ENCODE measurements around the gene TRABD2B.

TRABD2B gene

GRCh38 chr1:47795102-47795501 is 202.1 kb downstream of the TRABD2B start:
- Histone ChIP-seq H3K4me3 (ENCODE audit: insufficient read depth, low read length, poor library complexity, severe bottlenecking) (no peak overlapping the region), H4K20me1 (ENCODE audit: low read depth, low read length) (no peaks in the 10 kb centered on the region), H3K9me3 (ENCODE audit: insufficient read depth, low read length) (no peaks in the 10 kb centered on the region), H3F3A (ENCODE audit: insufficient read depth) (no peaks in the 10 kb centered on the region), H3K27me3 (ENCODE audit: low read length) (no peaks in the 10 kb centered on the region), H3K27ac (ENCODE audit: low read depth, low read length) (no peak overlapping the region), H3K9ac (ENCODE audit: low read length) (no peak overlapping the region), H3K79me2 (ENCODE audit: insufficient read depth, low read length) (no peaks in the 10 kb centered on the region), H3K9me2 (replicated peaks; ENCODE audit: insufficient read depth, low read length) (no peaks in the 10 kb centered on the region), H3K36me3 (ENCODE audit: low read length) (no peaks in the 10 kb centered on the region), H3K4me2 (ENCODE audit: low read depth, low read length, poor library complexity, severe bottlenecking) (no peak overlapping the region), H2AFZ (ENCODE audit: low read depth, low read length, severe bottlenecking) (no peak overlapping the region)
- TF ChIP-seq EZH2phosphoT487 (conservative IDR thresholded peaks at IDR 0.05; ENCODE audit: low read length): no peak
- TF ChIP-seq, protein P1, sequence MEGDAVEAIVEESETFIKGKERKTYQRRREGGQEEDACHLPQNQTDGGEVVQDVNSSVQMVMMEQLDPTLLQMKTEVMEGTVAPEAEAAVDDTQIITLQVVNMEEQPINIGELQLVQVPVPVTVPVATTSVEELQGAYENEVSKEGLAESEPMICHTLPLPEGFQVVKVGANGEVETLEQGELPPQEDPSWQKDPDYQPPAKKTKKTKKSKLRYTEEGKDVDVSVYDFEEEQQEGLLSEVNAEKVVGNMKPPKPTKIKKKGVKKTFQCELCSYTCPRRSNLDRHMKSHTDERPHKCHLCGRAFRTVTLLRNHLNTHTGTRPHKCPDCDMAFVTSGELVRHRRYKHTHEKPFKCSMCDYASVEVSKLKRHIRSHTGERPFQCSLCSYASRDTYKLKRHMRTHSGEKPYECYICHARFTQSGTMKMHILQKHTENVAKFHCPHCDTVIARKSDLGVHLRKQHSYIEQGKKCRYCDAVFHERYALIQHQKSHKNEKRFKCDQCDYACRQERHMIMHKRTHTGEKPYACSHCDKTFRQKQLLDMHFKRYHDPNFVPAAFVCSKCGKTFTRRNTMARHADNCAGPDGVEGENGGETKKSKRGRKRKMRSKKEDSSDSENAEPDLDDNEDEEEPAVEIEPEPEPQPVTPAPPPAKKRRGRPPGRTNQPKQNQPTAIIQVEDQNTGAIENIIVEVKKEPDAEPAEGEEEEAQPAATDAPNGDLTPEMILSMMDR (IDR thresholded peaks at IDR 0.05; ENCODE audit: insufficient read depth, low read length, poor library complexity, severe bottlenecking): no peak

DNA sequence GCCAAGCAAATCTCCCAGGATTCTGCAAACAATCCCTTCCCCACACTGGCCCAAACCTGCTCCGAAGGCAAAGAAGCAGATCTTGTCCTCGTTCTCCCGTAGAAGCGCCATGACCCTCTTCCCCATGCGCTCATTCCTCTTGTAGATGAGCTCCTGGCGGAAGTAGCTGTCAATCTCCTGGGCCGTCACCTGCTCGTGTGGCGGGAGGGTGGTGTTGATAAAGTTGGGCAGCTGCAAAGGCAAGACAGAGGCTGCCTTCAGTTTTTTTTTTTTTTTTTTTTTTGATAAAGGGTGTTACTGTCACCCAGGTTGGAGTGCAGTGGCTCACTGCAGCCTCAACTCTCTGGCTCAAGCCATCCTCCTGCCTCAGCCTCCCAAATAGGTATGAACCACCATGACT is 202.7 kb downstream of the TRABD2B start:
- H3K79me2 ChIP-seq (ENCODE audit: insufficient read depth, low read length): no peaks in the 10 kb centered on the region
- H3K9me2 ChIP-seq (replicated peaks; ENCODE audit: insufficient read depth, low read length): no peaks in the 10 kb centered on the region
- H3K27ac ChIP-seq (ENCODE audit: low read depth, low read length): no peak overlapping the region
- H3K9me3 ChIP-seq (ENCODE audit: insufficient read depth, low read length): no peaks in the 10 kb centered on the region
- H3K9ac ChIP-seq (ENCODE audit: low read length): no peak overlapping the region
- no peak overlapping the region for H2AFZ ChIP-seq (ENCODE audit: low read depth, low read length, severe bottlenecking)
- no peak overlapping the region for H3K4me2 ChIP-seq (ENCODE audit: low read depth, low read length, poor library complexity, severe bottlenecking)
- H3K4me3 ChIP-seq (ENCODE audit: insufficient read depth, low read length, poor library complexity, severe bottlenecking): no peak overlapping the region
- no peaks in the 10 kb centered on the region for H3F3A ChIP-seq (ENCODE audit: insufficient read depth)
- H4K20me1 ChIP-seq (ENCODE audit: low read depth, low read length): no peaks in the 10 kb centered on the region
- TF ChIP-seq, protein P1 (IDR thresholded peaks at IDR 0.05; ENCODE audit: insufficient read depth, low read length, poor library complexity, severe bottlenecking): no peak
- no peak for TF ChIP-seq EZH2phosphoT487 (conservative IDR thresholded peaks at IDR 0.05; ENCODE audit: low read length)
- no peaks in the 10 kb centered on the region for H3K27me3 ChIP-seq (ENCODE audit: low read length)
- H3K36me3 ChIP-seq (ENCODE audit: low read length): no peaks in the 10 kb centered on the region

DNA sequence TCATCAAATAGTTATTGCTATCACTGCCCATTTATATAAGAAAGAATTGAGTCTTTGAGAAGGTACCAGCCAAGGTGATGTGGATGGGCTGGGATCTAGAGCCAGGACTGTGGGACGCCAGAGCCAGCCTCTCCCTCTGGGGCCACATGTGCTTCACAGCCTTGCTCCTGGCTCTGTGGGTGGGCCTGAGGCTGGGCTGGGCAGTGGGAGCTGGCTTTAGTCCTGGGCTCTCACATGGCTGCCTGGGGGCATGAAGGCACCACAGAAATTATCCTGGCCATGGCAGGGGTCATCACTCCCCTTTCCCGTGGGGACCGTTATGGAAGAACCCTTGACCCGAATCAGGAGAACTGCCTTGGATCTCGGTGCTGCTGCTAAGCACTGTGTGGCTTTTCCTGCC is 203.1 kb downstream of the TRABD2B start:
- no peak overlapping the region for H3K27ac ChIP-seq (ENCODE audit: low read depth, low read length)
- no peak overlapping the region for H3K4me2 ChIP-seq (ENCODE audit: low read depth, low read length, poor library complexity, severe bottlenecking)
- H2AFZ ChIP-seq (ENCODE audit: low read depth, low read length, severe bottlenecking): no peak overlapping the region
- no peak for TF ChIP-seq EZH2phosphoT487 (conservative IDR thresholded peaks at IDR 0.05; ENCODE audit: low read length)
- TF ChIP-seq, protein P1 (IDR thresholded peaks at IDR 0.05; ENCODE audit: insufficient read depth, low read length, poor library complexity, severe bottlenecking): no peak
- no peaks in the 10 kb centered on the region for H3K9me2 ChIP-seq (replicated peaks; ENCODE audit: insufficient read depth, low read length)
- H3K4me3 ChIP-seq (ENCODE audit: insufficient read depth, low read length, poor library complexity, severe bottlenecking): no peak overlapping the region
- H3F3A ChIP-seq (ENCODE audit: insufficient read depth): no peaks in the 10 kb centered on the region
- no peaks in the 10 kb centered on the region for H3K79me2 ChIP-seq (ENCODE audit: insufficient read depth, low read length)
- H4K20me1 ChIP-seq (ENCODE audit: low read depth, low read length): no peaks in the 10 kb centered on the region
- H3K9ac ChIP-seq (ENCODE audit: low read length): no peak overlapping the region
- H3K27me3 ChIP-seq (ENCODE audit: low read length): no peaks in the 10 kb centered on the region
- no peaks in the 10 kb centered on the region for H3K36me3 ChIP-seq (ENCODE audit: low read length)
- H3K9me3 ChIP-seq (ENCODE audit: insufficient read depth, low read length): no peaks in the 10 kb centered on the region
